Measurements from ENCODE around the gene THRB.

THRB gene

DNA sequence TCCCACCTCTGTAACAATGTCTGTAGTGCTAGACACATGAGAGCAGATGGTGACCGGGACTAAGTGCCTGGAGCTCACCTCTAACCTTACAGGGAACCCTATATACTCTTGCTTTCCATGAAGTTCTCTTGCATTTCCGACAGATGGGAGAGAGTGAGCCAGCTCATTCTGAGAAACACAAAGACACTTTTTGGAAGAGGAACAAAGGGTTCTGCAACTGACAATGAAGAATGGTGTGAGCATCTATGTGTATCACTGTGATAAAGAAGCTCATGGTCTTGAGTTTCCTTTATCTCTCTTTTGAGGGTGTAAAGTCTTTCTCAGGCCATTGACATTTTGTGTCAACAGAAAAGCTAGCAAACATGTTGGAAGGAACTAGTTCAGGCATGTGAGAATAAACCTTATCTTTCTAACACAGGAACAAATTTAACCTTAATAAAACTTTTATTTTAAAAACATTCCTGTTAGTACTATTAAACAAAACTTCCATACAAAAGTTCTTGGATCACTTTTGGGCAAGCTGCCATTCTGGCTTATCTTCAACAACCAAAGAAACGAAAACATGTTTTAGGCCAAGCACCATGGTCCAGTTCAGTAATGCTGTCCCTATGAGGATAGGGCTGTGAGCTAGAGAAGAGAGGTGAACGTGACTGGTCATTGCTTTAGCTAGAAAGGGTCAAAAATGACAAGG is 142.7 kb downstream of the THRB start:
- CTCF ChIA-PET, result interaction anchor here (1.5 to 1.7 kb wide), 2 partner anchors 13 to 22 kb away, joined by 3 to 8 read pairs; no protein-coding TSS in a partner anchor
- TF ChIP-seq, protein P1, sequence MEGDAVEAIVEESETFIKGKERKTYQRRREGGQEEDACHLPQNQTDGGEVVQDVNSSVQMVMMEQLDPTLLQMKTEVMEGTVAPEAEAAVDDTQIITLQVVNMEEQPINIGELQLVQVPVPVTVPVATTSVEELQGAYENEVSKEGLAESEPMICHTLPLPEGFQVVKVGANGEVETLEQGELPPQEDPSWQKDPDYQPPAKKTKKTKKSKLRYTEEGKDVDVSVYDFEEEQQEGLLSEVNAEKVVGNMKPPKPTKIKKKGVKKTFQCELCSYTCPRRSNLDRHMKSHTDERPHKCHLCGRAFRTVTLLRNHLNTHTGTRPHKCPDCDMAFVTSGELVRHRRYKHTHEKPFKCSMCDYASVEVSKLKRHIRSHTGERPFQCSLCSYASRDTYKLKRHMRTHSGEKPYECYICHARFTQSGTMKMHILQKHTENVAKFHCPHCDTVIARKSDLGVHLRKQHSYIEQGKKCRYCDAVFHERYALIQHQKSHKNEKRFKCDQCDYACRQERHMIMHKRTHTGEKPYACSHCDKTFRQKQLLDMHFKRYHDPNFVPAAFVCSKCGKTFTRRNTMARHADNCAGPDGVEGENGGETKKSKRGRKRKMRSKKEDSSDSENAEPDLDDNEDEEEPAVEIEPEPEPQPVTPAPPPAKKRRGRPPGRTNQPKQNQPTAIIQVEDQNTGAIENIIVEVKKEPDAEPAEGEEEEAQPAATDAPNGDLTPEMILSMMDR (IDR thresholded peaks at IDR 0.05; ENCODE audit: control extremely low read depth, extremely low read depth, low read depth, missing control alignments), result no peak
- POLR2A ChIA-PET, result no interaction called here
- DNase-seq (ENCODE audit: extremely low spot score), result no peak

DNA sequence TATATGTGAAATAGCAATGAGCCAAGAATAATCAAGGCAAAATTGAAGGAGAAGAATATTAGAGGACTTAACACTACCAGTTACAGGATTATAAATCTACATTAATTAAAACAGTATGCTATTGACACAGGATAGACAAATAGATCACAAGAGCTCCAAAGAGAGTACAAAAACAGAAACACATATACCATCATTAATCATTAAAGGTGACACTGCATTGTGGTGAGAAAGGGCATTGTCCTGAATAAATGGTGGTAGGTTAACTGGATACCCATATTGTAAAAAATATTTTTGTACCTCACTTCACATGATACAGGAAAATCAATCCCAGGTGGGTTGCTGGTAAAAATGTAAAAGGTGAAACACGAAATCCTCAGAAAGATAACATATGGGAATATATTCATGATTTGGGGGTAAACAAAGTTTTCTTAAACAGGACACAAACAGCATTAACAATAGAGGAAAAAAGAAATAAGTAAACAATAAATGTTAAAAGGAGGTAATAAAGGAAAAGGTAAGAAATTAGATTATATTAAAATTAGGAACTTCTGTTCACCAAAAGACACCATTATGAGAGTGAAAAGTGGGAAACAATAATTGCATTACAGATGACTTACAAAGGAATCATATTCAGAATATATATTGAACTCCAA is 145.2 kb downstream of the THRB start:
- CTCF ChIA-PET, result no interaction called here
- DNase-seq (ENCODE audit: extremely low spot score), result no peak
- TF ChIP-seq, protein P1 (IDR thresholded peaks at IDR 0.05; ENCODE audit: control extremely low read depth, extremely low read depth, low read depth, missing control alignments), result no peak
- POLR2A ChIA-PET, result no interaction called here

DNA sequence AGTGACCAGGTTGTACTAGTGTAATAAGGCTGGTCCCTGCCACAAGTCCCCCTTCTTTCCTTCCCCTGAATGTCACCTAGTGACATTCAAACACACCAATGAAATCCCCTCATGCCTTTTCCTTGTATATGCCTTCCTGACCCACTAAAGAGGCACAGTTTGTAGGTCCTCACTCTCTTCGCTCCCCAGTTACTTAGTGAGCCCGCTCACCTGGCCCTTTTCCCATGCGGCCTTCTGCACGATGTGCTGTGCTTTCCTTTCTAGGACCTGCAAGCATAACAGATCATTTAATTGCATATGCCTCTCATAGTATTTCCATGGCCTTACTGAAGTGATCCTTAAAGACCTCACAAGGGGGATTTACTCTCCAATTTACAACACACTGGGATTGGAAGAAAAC is 146.3 kb downstream of the THRB start:
- POLR2A ChIA-PET, result no interaction called here
- CTCF ChIA-PET, result no interaction called here
- TF ChIP-seq, protein P1 (IDR thresholded peaks at IDR 0.05; ENCODE audit: control extremely low read depth, extremely low read depth, low read depth, missing control alignments), result no peak
- DNase-seq (ENCODE audit: extremely low spot score), result no peak

DNA sequence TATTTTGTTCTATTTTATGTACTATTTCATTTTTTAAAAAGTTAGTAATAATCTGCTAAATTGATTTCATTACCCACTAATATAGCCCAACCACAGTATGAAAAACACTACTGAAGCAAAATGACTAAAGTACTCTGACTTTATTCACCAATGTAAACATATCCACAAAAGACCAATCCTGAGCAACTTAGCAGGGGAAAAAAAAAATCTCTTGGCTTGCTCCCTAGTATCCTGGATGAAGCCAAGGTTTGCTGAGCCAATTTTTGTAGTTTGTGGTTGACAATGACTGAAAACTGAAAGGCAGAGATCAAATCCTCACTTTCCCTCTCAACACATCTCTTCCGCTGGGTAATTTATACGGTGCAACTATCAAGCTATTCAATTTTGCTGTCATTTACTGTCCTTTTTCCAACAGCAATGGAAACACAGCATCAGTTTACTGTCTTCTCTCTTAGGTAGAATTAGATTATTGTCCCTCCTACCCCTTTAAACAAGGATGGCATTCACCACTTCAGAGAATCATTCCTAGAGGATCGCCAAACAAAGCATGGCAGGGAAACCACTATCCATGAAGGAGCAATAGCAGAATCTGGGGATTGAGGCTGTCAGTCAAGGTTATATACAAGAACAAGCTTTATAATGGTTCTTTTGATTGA is 149.7 kb downstream of the THRB start:
- TF ChIP-seq, protein P1 (IDR thresholded peaks at IDR 0.05; ENCODE audit: control extremely low read depth, extremely low read depth, low read depth, missing control alignments), result no peak
- POLR2A ChIA-PET, result no interaction called here
- no peak for DNase-seq (ENCODE audit: extremely low spot score)
- CTCF ChIA-PET, result no interaction called here

DNA sequence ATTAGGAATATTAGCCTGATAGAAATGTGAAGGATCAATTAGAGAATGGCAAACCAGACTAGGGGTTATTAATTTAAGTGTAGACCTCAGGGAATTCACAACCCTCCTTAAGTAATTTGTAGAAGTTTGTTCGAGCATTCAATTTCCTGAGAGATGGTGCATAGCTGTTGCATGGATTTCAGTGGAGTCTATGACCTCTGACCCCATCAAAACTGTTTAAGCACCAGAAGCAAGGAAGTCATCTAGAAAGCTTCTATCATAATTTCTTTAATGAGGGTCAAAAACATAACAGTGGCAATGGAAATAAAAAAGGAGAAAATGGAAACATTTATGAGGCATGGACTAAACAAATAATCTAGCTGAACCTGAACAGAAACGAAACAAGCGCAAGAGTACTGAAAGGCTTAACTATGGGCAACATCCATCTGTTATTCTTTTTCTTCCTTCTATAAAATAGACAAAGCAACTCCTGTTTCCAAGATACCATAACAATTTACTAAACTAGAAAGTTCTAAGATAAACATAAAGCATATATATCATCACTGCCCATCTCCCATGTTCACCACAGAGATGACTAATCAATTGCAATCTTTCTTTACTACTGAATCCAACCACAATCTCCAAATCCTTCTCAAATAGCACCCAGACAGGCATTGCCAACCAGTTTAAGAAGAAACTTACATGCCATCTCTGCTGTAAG is 151.4 kb downstream of the THRB start:
- TF ChIP-seq, protein P1 (IDR thresholded peaks at IDR 0.05; ENCODE audit: control extremely low read depth, extremely low read depth, low read depth, missing control alignments), result no peak
- ChIA-PET CTCF (interaction anchor here (1.3 kb wide), 1 partner anchor 21 kb away, joined by 3 read pairs; no protein-coding TSS in a partner anchor), POLR2A (no interaction called here)
- DNase-seq (ENCODE audit: extremely low spot score), result no peak

DNA sequence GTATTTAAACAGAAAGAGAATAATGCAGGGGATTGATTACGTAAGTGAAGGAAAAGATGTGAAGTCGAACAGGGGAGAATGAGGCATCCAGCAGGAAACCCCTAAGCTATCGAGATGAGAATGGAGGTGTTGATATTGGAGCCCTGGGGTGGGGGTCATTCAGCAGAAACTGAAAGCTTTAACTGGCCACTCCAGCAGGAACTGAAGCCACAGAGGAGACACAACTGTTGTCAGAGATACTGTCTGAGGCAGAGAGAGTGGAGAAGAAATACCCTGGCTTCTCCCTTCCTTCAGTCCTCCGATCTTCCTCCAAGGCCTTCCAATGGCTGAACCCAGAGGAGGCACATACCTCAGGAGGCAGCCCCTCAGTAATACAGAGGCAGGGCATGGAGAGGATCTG is 152.4 kb downstream of the THRB start:
- TF ChIP-seq, protein P1 (IDR thresholded peaks at IDR 0.05; ENCODE audit: control extremely low read depth, extremely low read depth, low read depth, missing control alignments), result no peak
- no peak for DNase-seq (ENCODE audit: extremely low spot score)
- ChIA-PET POLR2A (no interaction called here), CTCF (no interaction called here)
